HCT116 (cell line): Measurements from ENCODE around the gene SPOP. TPM values are rescaled to one million over a fixed set of nuclear protein-coding genes. Genes with fewer than 3 reads are reported as not detected.

Experiments
- ATAC-seq: fragments of 200-7000 bp; cut with Tn5 transposase; 2 replicates; pipeline ENCODE4 v1.9.1; 2020; ENCODE audit warnings: mild to moderate bottlenecking, moderate library complexity
- BruUV-seq: library from RNA; stranded (reverse); fragments of 400-500 nt; replicated peaks from 2 replicates; lab custom pipeline; 2021; lab: Mats Ljungman, UMichigan
- CTCF ChIA-PET: fragments of 300-600 bp; sonication (Branson Sonifier 250); formaldehyde crosslinking; loops from one replicate; lab custom pipeline; 2021; ENCODE audit warnings: antibody characterized with exemption; lab: Charles Lee
- POLR2A ChIA-PET: fragments of 300-600, 350-600 bp; sonication (Branson Sonifier 250); formaldehyde crosslinking; loops from one replicate; lab custom pipeline; 2021; ENCODE audit warnings: antibody characterized with exemption; lab: Charles Lee
- RAD21 ChIA-PET, 2 experiments: fragments of 300-600 bp; sonication (Branson Sonifier 250); formaldehyde crosslinking; loops; one replicate each; lab custom pipeline; 2023; ENCODE audit warnings: low total read pairs in 2 of 2; ENCODE audit not compliant: uncharacterized antibody in 2 of 2, unreplicated experiment in 2 of 2, low non-redundant PET in 1 of 2; lab: Charles Lee
- DNase-seq: peaks from one replicate; pipeline ENCODE4 v3.0.0-alpha.2; 2010; ENCODE audit warnings: low read depth, low spot score
- H2AFZ ChIP-seq: fragments of 200-600 bp; shearing (Covaris generic), sonication (generic); 2 replicates; pipeline ENCODE4 v1.6.1; 2017; ENCODE audit warnings: low read depth, mixed run types, mixed read lengths, antibody characterized with exemption, low read length; ENCODE audit not compliant: poor library complexity, severe bottlenecking
- H3K27ac ChIP-seq: 2 replicates; pipeline ENCODE4 v1.5.1; 2012; ENCODE audit warnings: low read depth, low read length
- H3K27me3 ChIP-seq: fragments of 200-600 bp; sonication (generic); 2 replicates; pipeline ENCODE4 v1.6.1; 2016; ENCODE audit warnings: mixed run types, low read length, mixed read lengths; ENCODE audit not compliant: insufficient read depth
- H3K36me3 ChIP-seq, 2 experiments: fragments of 200-500 bp in 1 of 2; fragments of 200-600 bp in 1 of 2; sonication (Bioruptor generic) in 1 of 2; sonication (generic) in 1 of 2; 2 replicates each; pipeline versions ENCODE4 v1.5.1 to v1.6.1; 2014 to 2016; ENCODE audit warnings: low read length in 2 of 2, inconsistent platforms in 1 of 2, mixed read lengths in 1 of 2, mixed run types in 1 of 2; ENCODE audit not compliant: insufficient read depth in 2 of 2, control insufficient read depth in 1 of 2
- H3K4me1 ChIP-seq, 2 experiments: fragments of 200-600 bp in 1 of 2; sonication (generic) in 1 of 2; 2 replicates each; pipeline versions ENCODE4 v1.5.1 to v1.6.1; 2012 to 2017; ENCODE audit warnings: low read length in 2 of 2, inconsistent platforms in 1 of 2, mild to moderate bottlenecking in 1 of 2, mixed read lengths in 1 of 2, mixed run types in 1 of 2, moderate library complexity in 1 of 2; ENCODE audit not compliant: insufficient read depth in 2 of 2, control insufficient read depth in 1 of 2
- H3K4me2 ChIP-seq: fragments of 200-600 bp; sonication (generic); 2 replicates; pipeline ENCODE4 v1.6.1; 2017; ENCODE audit warnings: mixed run types, low read length, mixed read lengths
- H3K4me3 ChIP-seq, 2 experiments: fragments of 200-600 bp in 1 of 2; sonication (generic) in 1 of 2; replicated peaks in 1 of 2; 2 replicates each; pipeline ENCODE4 v1.5.1; 2011 to 2016; ENCODE audit warnings: low read length in 2 of 2, control low read depth in 1 of 2, low read depth in 1 of 2, mild to moderate bottlenecking in 1 of 2, mixed read lengths in 1 of 2, mixed run types in 1 of 2
- H3K79me2 ChIP-seq: fragments of 200-600 bp; sonication (generic); 2 replicates; pipeline ENCODE4 v1.6.1; 2017; ENCODE audit warnings: mild to moderate bottlenecking, mixed run types, low read length, moderate library complexity, mixed read lengths; ENCODE audit not compliant: insufficient read depth
- H3K9ac ChIP-seq: fragments of 200-600 bp; sonication (generic); 2 replicates; pipeline ENCODE4 v1.6.1; 2016; ENCODE audit warnings: low read length, mixed read lengths
- H3K9me2 ChIP-seq: fragments of 200-600 bp; sonication (generic), shearing (Covaris generic); 2 replicates; pipeline ENCODE4 v1.6.1; 2017; ENCODE audit warnings: mixed run types, mild to moderate bottlenecking, moderate library complexity; ENCODE audit not compliant: insufficient read depth
- H3K9me3 ChIP-seq, 2 experiments: fragments of 200-500 bp in 1 of 2; fragments of 200-600 bp in 1 of 2; sonication (Bioruptor generic) in 1 of 2; sonication (generic) in 1 of 2; 2 replicates each; pipeline ENCODE4 v1.6.1; 2014 to 2017; ENCODE audit warnings: low read length in 2 of 2, mixed read lengths in 2 of 2, inconsistent platforms in 1 of 2, low read depth in 1 of 2, mild to moderate bottlenecking in 1 of 2, mixed run types in 1 of 2, moderate library complexity in 1 of 2; ENCODE audit not compliant: control insufficient read depth in 1 of 2, insufficient read depth in 1 of 2
- H4K20me1 ChIP-seq: fragments of 200-600 bp; sonication (generic), shearing (Covaris generic); 2 replicates; pipeline ENCODE4 v1.6.1; 2017; ENCODE audit warnings: mixed run types, mild to moderate bottlenecking, moderate library complexity; ENCODE audit not compliant: insufficient read depth
- CEBPB ChIP-seq: IDR thresholded peaks from 2 replicates; pipeline ENCODE4 v1.6.1; 2012; ENCODE audit warnings: low read depth
- EZH2phosphoT487 ChIP-seq: fragments of 200-600 bp; IDR thresholded peaks from 2 replicates; pipeline ENCODE4 v1.6.1; 2018; ENCODE audit warnings: antibody characterized with exemption, borderline replicate concordance
- FOSL1 ChIP-seq: IDR thresholded peaks from 2 replicates; pipeline ENCODE4 v1.6.1; 2012; ENCODE audit warnings: low read depth
- JUND ChIP-seq: IDR thresholded peaks from 2 replicates; pipeline ENCODE4 v1.6.1; 2012
- POLR2A ChIP-seq: IDR thresholded peaks from 2 replicates; pipeline ENCODE4 v1.7.0; 2011; ENCODE audit warnings: borderline replicate concordance; ENCODE audit not compliant: insufficient read depth, insufficient read length; ENCODE audit errors: extremely low read depth
- POLR2AphosphoS5 ChIP-seq: IDR thresholded peaks from 2 replicates; pipeline ENCODE4 v1.6.1; 2011; ENCODE audit warnings: mild to moderate bottlenecking, low read depth, low read length, moderate library complexity
- RAD21 ChIP-seq: IDR thresholded peaks from 2 replicates; pipeline ENCODE4 v1.6.1; 2012; ENCODE audit warnings: low read depth, mild to moderate bottlenecking
- SIN3A ChIP-seq: IDR thresholded peaks from 2 replicates; pipeline ENCODE4 v1.6.1; 2012; ENCODE audit warnings: low read depth
- SP1 ChIP-seq: IDR thresholded peaks from 2 replicates; pipeline ENCODE4 v1.6.1; 2012; ENCODE audit warnings: low read depth
- SRF ChIP-seq: IDR thresholded peaks from 2 replicates; pipeline ENCODE4 v1.6.1; 2012; ENCODE audit warnings: low read depth
- TCF7L2 ChIP-seq: IDR thresholded peaks from 2 replicates; pipeline ENCODE4 v1.7.0; 2011; ENCODE audit warnings: borderline replicate concordance, inconsistent platforms; ENCODE audit not compliant: insufficient read depth, insufficient read length; ENCODE audit errors: extremely low read depth
- YY1 ChIP-seq: IDR thresholded peaks from 2 replicates; pipeline ENCODE4 v1.6.1; 2011; ENCODE audit warnings: low read length, low read depth, moderate library complexity, mild to moderate bottlenecking; ENCODE audit not compliant: insufficient replicate concordance; ENCODE audit errors: extremely low read depth
- ZFX ChIP-seq: fragments of 450-650 bp; IDR thresholded peaks from 2 replicates; pipeline ENCODE4 v1.6.1; 2017
- ZNF274 ChIP-seq: fragments of 200-500 bp; sonication (Bioruptor generic); IDR thresholded peaks from 2 replicates; pipeline ENCODE4 v1.6.1; 2014; ENCODE audit warnings: mild to moderate bottlenecking, low read depth, low read length, inconsistent platforms
- intact Hi-C: fragments of 100-400 bp; cut with micrococcal nuclease; formaldehyde crosslinking; loops from 2 replicates; pipeline ENCODE4 v1.10.0; 2022
- total RNA-seq: library from RNA; stranded (reverse); gene quantifications from one replicate; pipeline ENCODE4 v1.2.1, GENCODE V29; 2021; ENCODE audit not compliant: unreplicated experiment
- TF ChIP-seq, protein P1 (sequence below): IDR thresholded peaks from 2 replicates; pipeline ENCODE4 v1.6.1; 2012
- TF ChIP-seq, protein P2 (sequence below), 3 experiments: fragments of 200-600 bp in 1 of 3; sonication (generic) in 1 of 3; IDR thresholded peaks in 2 of 3; conservative IDR thresholded peaks in 1 of 3; 2 replicates each; pipeline ENCODE4 v1.5.1; 2012 to 2017; ENCODE audit warnings: low read depth in 2 of 3, low read length in 2 of 3, antibody characterized with exemption in 1 of 3, borderline replicate concordance in 1 of 3, control low read depth in 1 of 3, mild to moderate bottlenecking in 1 of 3, mixed read lengths in 1 of 3, mixed run types in 1 of 3, moderate library complexity in 1 of 3; ENCODE audit not compliant: insufficient read depth in 1 of 3

The SPOP gene
- total RNA-seq, 1 experiment from 2014 or later: 85.1 TPM

DNA sequence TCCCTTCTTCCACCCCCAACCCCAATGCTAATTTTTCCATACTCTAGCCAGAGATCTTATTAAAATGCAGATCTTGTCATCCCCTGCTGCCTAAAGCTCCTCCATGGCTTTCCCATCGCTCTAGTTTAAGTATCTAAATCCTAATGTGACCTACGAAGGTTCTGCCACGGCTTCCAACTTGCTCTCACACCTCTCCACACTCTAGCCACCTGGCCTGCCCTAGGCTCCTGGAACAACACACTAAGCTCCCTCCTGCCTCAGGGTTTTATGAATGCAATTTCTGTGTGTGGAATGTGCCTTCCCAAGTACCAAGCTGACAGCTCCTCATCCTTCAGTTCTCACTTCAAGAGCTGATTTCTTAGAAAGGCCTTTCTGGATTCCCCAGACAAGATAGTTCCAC, 85.6 kb downstream of the SPOP start:
- Histone ChIP-seq H3K27ac (no peak overlapping the region), H3K27me3 (no peaks in the 10 kb centered on the region), H3K4me2 (no peak overlapping the region), H3K4me3 (no peak overlapping the region), H4K20me1 (no peaks in the 10 kb centered on the region), H2AFZ (no peak overlapping the region), H3K9me2 (no peaks in the 10 kb centered on the region), H3K9ac (no peak overlapping the region), H3K36me3 (no peaks in the 10 kb centered on the region), H3K9me3 (no peaks in the 10 kb centered on the region), H3K4me1 (no peaks in the 10 kb centered on the region), H3K79me2 (no peaks in the 10 kb centered on the region)
- BruUV-seq: no TSS peak
- intact Hi-C loops: no loop called here
- TF ChIP-seq CEBPB: no peak
- no peak for TF ChIP-seq YY1
- TF ChIP-seq, protein P1, sequence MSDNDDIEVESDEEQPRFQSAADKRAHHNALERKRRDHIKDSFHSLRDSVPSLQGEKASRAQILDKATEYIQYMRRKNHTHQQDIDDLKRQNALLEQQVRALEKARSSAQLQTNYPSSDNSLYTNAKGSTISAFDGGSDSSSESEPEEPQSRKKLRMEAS: no peak
- TF ChIP-seq POLR2A: no peak
- TF ChIP-seq SIN3A: no peak
- no peak for TF ChIP-seq POLR2AphosphoS5
- no peak for TF ChIP-seq JUND
- TF ChIP-seq ZFX: no peak
- TF ChIP-seq, protein P2, sequence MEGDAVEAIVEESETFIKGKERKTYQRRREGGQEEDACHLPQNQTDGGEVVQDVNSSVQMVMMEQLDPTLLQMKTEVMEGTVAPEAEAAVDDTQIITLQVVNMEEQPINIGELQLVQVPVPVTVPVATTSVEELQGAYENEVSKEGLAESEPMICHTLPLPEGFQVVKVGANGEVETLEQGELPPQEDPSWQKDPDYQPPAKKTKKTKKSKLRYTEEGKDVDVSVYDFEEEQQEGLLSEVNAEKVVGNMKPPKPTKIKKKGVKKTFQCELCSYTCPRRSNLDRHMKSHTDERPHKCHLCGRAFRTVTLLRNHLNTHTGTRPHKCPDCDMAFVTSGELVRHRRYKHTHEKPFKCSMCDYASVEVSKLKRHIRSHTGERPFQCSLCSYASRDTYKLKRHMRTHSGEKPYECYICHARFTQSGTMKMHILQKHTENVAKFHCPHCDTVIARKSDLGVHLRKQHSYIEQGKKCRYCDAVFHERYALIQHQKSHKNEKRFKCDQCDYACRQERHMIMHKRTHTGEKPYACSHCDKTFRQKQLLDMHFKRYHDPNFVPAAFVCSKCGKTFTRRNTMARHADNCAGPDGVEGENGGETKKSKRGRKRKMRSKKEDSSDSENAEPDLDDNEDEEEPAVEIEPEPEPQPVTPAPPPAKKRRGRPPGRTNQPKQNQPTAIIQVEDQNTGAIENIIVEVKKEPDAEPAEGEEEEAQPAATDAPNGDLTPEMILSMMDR (IDR thresholded peaks at IDR 0.05 in 2 of 3, conservative IDR thresholded peaks at IDR 0.05 in 1 of 3; ENCODE audit: borderline replicate concordance in 1 of 3, insufficient read depth in 1 of 3, low read depth in 2 of 3, low read length in 2 of 3): no peak
- TF ChIP-seq ZNF274: no peak
- no peak for TF ChIP-seq SRF
- TF ChIP-seq RAD21: no peak
- TF ChIP-seq FOSL1: no peak
- TF ChIP-seq TCF7L2: no peak
- no peak for TF ChIP-seq SP1
- TF ChIP-seq EZH2phosphoT487: no peak
- ChIA-PET POLR2A (no interaction called here), CTCF (interaction anchor here (2.7 kb wide), 1 partner anchor 22 kb away, joined by 7 read pairs; no protein-coding TSS in a partner anchor), RAD21 (no interaction called here)
- DNase-seq (no peak), ATAC-seq (no peak)
